Measurements from ENCODE around the gene AKR1E2. TPM values are rescaled to one million over a fixed set of nuclear protein-coding genes. Genes with fewer than 3 reads are reported as not detected.

The AKR1E2 gene
- total and polyA plus RNA-seq, 2 of the 8 experiments (the other 6 are each of a cell fraction or from before 2014, with no cell fraction given) = 2.6 to 3.5 TPM

GRCh38 chr10:4889959-4890358, 64.0 kb downstream of the AKR1E2 start (continued):
- TF ChIP-seq POLR2AphosphoS5 (IDR thresholded peaks at IDR 0.05; ENCODE audit: low read depth, low read length) (no peak), CEBPB (IDR thresholded peaks at IDR 0.05; ENCODE audit: low read depth, low read length) (no peak), RAD21 (IDR thresholded peaks at IDR 0.05 in 1 of 2, conservative IDR thresholded peaks at IDR 0.05 in 1 of 2; ENCODE audit: low read depth in 2 of 2, low read length in 2 of 2) (no peak), EGR1 (IDR thresholded peaks at IDR 0.05; ENCODE audit: borderline replicate concordance, low read depth, low read length) (no peak)
- TF ChIP-seq, protein P1, sequence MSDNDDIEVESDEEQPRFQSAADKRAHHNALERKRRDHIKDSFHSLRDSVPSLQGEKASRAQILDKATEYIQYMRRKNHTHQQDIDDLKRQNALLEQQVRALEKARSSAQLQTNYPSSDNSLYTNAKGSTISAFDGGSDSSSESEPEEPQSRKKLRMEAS (IDR thresholded peaks at IDR 0.05) = no peak
